GM10847 (cell line): Measurements from ENCODE around the gene BTBD9.

ENCODE experiments used
- POLR2A ChIP-seq: IDR thresholded peaks from 2 replicates; pipeline ENCODE4 v1.6.1; 2011; ENCODE audit not compliant: insufficient read length; ENCODE audit errors: extremely low read depth

BTBD9 gene

DNA sequence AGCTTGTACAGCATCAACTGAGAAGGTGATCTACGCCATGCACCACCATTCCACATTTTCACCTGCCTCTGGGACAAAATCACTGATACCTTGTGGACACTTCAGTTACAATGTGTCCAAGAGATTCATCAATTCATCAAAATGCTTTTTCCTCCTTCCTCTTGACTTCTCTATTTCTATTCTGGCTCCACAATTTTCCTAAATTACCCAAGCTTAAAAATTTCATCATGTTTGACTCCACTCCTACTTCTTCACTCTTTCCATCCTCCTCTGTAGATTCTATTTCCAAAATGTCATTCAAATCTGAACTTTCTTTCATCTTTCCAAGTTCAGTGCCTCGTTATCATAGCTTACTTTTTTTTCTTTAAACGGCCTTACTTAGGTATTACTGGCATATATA, 172.2 kb downstream of the BTBD9 start:
- TF ChIP-seq POLR2A: no peak

DNA sequence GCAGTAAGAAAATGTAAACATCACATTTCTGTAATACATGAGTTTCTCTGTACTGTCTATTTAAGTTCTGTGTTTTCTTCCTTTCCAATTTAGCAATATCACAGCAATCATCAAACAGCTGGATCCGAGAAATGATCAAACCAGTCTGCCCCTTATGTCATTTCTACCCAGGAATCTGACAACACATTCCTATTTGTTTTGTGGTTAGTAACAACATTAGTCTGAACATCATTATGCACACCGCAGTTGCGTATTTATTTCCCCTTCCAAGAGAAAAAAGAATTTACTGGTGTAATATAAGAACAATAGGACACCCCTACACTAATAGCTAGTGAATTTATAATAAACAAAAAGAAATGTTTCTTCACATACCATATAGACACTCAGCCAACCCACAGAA, 179.5 kb downstream of the BTBD9 start:
- no peak for TF ChIP-seq POLR2A

DNA sequence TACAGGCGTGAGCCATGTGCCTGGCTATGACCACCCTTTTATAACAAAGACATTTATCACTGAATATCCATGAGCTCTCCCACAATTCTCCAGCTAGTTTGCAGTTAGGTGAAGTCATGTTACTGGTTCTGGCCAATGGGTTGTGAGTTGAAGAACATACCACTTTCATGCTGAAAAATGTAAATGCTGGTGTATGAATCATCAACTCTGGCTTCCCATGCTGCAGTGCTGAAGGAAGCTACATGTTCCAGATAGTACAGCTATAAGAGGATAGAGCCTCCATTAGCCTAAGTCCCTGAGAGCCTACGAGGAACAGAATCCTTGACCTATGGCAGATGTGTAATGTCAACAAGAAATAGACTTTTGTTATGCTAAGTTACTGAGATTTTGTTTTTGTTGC, 180.4 kb downstream of the BTBD9 start:
- TF ChIP-seq POLR2A: no peak

DNA sequence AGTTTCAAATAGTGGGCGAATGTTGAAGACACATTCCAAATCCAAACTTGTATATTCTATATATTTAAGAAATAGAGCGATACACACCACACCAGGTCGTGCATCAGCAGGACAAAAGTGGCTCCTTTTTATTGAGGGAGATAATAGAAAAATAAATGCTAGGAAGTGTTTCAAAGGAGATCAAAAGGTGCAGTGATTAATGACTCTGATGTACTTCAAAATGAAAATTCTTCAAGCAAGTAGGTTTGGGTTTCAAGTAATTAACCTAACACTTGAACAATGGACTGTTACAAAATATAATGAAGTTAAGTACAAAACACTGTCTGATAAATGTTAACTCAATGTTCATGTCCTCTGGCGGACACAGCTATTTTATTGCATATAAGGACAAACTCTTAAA, 185.9 kb downstream of the BTBD9 start:
- no peak for TF ChIP-seq POLR2A

DNA sequence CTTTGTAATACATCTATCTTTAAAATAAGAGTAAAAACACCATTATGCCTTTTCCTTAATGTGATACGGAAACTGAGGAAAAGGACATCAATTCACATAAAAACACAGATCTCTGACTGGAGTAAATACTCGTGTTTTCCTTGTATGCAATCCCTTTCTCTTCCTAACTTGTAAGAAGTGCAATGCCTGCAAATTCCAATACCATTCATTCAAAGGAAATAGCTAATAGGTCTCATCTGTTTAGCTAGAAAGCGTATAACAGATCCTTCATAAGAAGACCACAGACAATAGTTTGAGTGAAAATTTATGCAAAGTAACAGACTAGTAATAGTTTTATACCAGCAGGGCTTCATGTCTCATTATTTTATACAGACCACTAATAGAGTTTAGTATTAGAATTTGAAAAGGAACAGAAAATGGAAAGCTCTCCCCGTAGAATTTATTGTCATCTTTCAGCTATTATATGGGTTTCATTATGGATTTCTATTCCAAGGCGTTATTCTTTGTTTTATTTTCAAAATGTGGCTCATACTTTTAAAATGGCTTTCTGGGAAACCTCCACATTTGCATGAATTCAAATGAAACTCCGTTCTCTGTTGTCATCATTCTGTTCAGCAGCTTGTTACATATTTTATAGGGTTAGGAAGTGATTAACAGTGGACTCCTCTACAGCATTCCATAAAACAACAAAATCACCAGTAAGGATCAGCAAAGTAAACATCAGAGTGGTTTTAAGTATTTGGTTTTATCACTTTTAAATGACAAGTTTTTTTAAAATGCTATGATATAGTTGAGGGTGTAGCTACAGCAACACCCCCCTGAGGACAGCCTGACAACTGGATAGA, 186.7 kb downstream of the BTBD9 start:
- no peak for TF ChIP-seq POLR2A

DNA sequence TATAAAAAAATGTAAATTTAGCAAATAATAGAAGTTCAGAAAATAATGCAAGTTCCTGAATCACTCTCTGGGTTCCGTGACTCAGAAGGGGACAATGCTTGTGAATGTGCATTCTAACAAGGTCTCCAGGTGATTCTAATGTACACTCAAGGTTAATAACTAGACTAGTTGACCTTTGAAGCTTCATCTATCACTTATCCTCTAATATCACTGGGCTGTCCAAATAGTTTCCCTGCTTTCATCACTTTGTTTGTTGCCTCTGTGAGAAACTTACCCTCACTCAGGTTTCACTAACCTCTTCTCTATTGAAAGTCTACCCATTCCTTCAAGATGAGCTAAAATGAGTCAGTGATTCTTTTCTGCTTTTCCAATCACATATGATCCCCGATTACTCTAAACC, 189.0 kb downstream of the BTBD9 start:
- TF ChIP-seq POLR2A: no peak

DNA sequence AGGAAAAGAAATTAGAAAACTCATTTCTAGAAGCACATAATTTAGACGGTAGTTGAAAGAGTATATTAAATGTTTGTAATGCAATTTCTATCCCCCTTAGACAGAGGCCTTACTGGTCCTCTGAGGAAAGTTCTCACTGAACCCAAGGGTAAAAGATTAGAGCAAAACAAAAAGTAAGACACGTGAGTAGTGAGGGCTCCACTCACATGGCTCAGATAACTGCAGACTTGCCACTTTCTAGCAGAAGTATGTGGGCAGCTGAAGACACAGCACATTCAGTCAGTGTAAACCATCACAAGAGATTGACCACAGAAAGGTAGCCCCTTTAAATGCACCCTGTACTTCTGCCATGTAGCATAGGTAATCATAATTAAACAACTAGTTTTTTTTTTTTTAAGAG, 193.8 kb downstream of the BTBD9 start:
- TF ChIP-seq POLR2A: no peak

DNA sequence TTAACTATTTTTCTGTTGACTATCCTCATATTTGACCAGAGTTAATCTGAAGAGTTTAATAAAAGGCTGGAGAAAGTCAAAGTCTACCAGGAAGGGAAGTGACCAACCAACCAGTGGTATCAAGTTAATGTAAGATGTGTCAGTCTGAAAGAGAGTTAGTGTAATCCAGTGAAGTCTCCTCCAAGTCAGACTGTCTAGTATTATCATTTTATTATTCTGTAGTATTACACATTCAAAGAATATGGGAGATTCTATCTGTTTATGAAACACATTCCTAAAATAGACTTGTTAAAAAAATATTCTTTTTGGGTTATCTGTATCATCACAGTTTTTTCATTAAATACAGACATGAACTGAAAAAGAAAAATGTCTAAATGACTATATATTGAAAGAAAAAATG, 194.4 kb downstream of the BTBD9 start:
- TF ChIP-seq POLR2A: no peak

DNA sequence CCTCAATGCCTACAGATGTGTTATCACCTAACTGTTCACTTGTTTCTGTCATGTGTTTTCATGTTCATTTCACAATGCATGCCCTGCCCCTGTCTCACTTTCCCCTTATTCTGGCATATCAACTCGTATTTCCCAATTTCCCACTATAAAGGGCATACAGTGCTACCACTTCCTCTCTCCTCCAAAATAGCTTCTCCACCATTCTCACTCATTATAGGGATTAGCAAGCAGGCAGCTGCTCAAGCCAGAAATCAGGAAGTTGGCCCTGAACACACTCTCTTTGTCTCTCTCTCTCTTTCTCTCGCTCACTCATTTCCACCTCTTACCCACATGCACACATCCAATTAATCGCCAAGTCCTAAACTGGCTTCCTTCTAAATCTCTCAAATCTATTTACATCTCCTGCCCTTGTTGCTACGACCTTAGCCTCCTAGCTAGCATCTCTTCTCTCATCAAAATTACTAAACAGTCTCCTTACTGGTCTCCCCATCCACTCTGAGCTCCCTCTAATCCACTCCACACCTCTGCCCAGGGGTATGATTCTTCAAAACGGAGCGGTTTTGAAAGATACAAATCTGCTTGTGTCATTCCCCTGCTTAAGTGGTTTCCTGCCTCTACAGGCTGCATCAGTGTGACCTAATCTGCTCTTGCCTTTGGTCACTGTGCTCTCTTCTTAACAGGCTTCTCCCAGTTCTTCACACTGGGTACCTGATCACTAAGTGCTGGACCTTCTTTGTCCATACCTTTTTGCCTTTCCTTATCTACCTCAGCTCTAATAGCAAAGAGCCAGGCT, 196.2 kb downstream of the BTBD9 start:
- no peak for TF ChIP-seq POLR2A

DNA sequence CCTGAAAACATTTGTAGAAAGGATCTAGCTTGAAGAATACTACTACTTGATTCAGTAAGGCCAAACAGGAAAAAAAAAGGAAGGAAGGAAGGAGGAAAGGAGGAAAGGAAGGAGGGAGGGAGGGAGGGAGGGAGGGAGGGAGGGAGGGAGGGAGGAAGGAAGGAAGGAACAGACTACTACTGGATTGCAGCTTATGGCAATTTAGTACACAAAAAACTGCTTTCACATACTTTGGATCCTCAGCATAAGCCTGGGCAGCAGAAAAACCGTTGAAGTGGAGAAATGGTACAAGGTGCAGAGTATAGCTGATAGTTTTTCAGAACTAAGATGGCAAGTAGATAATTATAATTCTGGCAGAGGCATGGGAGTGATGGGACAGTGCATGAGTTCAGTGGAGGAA, 201.6 kb downstream of the BTBD9 start:
- no peak for TF ChIP-seq POLR2A

DNA sequence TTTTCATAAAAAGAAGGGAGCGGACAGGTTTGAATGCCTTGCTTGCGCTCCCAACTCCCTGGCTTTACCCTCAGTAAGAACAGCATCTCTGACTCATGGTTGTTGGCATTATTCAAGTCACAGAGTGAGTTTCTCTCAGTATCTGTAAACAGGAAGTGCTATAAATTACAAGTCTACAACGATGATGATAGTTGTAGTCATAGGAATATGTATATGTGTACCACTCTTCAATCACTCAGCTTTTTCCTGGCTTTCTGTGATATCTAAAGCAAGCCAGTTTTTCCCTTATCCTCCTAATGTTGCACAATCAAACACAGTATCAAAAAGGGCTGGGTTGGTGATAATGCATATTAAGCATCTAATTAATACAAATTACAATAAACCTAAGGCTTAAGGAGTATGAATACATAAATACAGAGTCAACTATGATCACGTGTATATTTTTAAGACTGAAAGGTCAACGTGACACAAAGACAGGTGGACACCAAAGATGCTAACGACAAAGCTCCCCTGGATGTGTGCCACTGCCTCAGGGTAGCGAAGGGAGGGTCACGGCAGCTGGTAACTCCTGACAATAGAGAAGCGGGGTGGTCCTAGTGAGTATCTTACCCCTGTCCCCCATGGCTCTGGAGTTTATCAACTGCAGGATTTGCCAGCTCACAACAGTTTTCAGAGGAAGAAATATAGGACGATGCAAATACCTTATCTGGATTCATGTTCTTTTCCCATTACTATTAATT, 202.8 kb downstream of the BTBD9 start:
- no peak for TF ChIP-seq POLR2A

DNA sequence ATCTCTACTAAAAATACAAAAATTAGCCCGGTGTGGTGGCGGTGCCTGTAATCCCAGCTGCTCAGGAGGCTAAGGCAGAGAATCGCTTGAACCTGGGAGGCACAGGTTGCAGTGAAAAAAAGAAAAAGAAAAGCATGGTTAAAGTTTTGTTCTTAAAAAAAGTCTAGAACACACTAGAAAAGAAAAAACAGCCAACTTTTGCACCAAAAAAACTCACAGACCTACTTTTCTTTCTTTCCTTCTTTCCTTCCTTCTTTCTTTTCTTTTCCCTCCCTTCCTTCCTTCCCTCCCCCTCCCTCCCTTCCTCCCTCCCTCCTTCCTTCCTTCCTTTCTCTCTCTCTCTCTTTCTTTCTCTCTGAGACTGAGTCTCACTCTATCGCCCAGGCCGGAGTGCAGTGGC, 204.4 kb downstream of the BTBD9 start:
- TF ChIP-seq POLR2A: no peak

DNA sequence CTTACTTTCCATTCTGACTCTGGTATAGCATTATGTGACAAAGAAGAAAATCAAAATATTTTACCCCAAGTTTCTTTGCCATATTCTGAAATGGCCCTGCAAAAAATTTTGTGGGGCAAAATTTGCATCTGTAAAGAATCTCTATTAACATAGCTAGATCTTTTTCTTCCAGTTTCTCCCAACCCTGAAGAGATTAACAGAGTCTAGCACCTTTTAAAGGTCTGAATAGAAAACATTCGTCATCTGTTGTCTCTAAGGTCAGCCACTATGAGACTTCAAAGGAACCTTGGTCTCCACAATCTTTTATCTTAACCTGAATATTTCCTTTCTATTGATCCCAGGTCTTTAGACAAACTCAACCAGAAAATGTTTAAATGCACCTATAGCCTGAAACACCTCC, 205.7 kb downstream of the BTBD9 start:
- no peak for TF ChIP-seq POLR2A

DNA sequence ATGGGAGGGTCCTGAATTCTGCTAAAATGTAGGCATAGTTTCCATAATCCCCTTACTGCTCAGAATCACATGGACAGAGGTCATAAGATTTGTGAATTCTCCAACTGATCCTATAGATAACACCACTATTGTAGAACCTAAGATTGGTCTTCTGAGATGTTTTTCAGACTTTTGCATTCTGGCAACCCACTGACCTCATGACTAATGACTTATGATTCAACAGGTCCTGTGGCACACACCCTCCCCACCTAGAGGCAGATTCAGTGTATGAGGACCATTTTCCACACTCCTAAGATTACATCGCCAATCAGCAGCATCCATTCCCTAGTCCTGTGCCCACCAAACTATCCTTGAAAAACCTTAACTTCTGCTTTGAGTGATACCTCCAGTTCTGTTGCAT, 207.2 kb downstream of the BTBD9 start:
- no peak for TF ChIP-seq POLR2A

DNA sequence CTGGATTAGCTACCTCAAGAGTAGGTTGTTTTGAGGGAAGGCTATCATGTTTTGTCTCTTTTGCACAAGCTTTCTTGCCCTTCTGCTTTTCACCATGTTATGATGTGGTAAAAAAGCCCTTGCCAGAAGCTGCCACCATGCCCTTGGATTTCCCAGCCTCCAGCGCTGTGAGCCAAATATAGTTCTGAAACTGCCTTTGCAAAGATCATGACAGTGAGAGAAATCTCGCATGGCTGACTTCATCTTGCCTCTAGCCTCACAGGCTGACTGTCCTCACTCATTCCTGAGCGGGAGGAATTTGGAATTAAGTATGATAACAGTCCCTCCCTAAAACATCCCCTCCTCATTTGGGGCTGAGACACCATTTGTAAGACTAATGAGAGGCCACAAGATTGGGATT, 207.7 kb downstream of the BTBD9 start:
- TF ChIP-seq POLR2A: no peak

DNA sequence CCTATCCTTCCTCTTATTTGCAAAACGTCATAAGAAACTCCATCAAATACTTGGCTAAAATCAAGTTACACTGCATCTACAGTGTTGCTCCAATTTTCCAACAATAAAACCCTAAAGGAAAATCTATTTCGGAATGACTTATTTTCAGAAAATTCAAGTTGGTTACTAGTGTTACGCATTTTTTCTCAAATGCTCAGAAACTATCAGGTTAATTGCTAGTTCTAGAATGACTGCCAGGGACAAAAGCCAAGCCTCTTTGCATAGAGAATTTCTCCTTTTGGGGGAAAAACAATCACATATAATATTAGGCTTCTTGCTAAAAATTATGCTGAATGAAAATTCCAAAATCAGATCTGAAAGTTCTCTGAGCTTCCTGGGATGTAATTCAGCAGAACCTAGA, 210.2 kb downstream of the BTBD9 start:
- no peak for TF ChIP-seq POLR2A
